Testis (tissue), 2 donors: ENCODE results near the gene MT1B.

ENCODE experiments used
- POLR2A ChIP-seq: fragments of 450-650 bp; IDR thresholded peaks from one replicate; pipeline ENCODE4 v1.6.1; 2017; ENCODE audit warnings: antibody characterized with exemption, mild to moderate bottlenecking, moderate library complexity
- TF ChIP-seq, protein P1 (sequence below), 3 experiments: fragments of 450-650 bp in 2 of 3; fragments of 200-600 bp in 1 of 3; sonication (generic) in 1 of 3; IDR thresholded peaks; one replicate each; pipeline ENCODE4 v1.5.1; 2016 to 2019; ENCODE audit warnings: antibody characterized with exemption in 3 of 3, mild to moderate bottlenecking in 2 of 3, moderate library complexity in 1 of 3

GRCh38 chr16:56635441-56635967 lies 16.2 kb upstream of the MT1B start:
- TF ChIP-seq, protein P1, sequence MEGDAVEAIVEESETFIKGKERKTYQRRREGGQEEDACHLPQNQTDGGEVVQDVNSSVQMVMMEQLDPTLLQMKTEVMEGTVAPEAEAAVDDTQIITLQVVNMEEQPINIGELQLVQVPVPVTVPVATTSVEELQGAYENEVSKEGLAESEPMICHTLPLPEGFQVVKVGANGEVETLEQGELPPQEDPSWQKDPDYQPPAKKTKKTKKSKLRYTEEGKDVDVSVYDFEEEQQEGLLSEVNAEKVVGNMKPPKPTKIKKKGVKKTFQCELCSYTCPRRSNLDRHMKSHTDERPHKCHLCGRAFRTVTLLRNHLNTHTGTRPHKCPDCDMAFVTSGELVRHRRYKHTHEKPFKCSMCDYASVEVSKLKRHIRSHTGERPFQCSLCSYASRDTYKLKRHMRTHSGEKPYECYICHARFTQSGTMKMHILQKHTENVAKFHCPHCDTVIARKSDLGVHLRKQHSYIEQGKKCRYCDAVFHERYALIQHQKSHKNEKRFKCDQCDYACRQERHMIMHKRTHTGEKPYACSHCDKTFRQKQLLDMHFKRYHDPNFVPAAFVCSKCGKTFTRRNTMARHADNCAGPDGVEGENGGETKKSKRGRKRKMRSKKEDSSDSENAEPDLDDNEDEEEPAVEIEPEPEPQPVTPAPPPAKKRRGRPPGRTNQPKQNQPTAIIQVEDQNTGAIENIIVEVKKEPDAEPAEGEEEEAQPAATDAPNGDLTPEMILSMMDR (IDR thresholded peaks at IDR 0.05): no peak
- no peak for TF ChIP-seq POLR2A
